Keratinocyte (primary cell): ENCODE results near the gene KCNMB3. TPM values are rescaled to one million over a fixed set of nuclear protein-coding genes. Genes with fewer than 3 reads are reported as not detected.
"Not testable (repeated sequence)": the region's sequence is repeated elsewhere in the genome, so short reads cannot be mapped to it uniquely, and the experiment has no call there.

Experiments used
- DNase-seq: peaks from one replicate; pipeline ENCODE4 v3.0.0-alpha.2; 2011; ENCODE audit warnings: low read depth, missing footprints, low spot score
- FAIRE-seq: peaks from 2 replicates; lab custom pipeline; 2011; peaks lifted over from hg19 to GRCh38; lab: Jason Lieb, UNC
- H2AFZ ChIP-seq: 2 replicates; pipeline ENCODE4 v1.6.0; 2012; ENCODE audit warnings: low read length, control low read depth, inconsistent platforms; ENCODE audit not compliant: control insufficient read depth
- H3K27ac ChIP-seq: 2 replicates; pipeline ENCODE4 v1.5.1; 2011; ENCODE audit warnings: low read length; ENCODE audit not compliant: control insufficient read depth, insufficient read depth
- H3K27me3 ChIP-seq: 3 replicates; pipeline ENCODE4 v1.6.0; 2011; ENCODE audit warnings: low read length; ENCODE audit not compliant: control insufficient read depth, insufficient read depth; ENCODE audit errors: extremely low read depth
- H3K36me3 ChIP-seq, 2 experiments: 2 replicates in 1 of 2; 3 replicates in 1 of 2; pipeline ENCODE4 v1.5.1; 2011; ENCODE audit warnings: low read length in 2 of 2, mild to moderate bottlenecking in 1 of 2; ENCODE audit not compliant: control insufficient read depth in 2 of 2, insufficient read depth in 2 of 2; ENCODE audit errors: extremely low read depth in 1 of 2
- H3K4me1 ChIP-seq: 3 replicates; pipeline ENCODE4 v1.5.1; 2011; ENCODE audit warnings: low read length; ENCODE audit not compliant: control insufficient read depth, insufficient read depth; ENCODE audit errors: extremely low read depth
- H3K4me2 ChIP-seq: 3 replicates; pipeline ENCODE4 v1.6.0; 2011; ENCODE audit warnings: low read depth, low read length; ENCODE audit not compliant: control insufficient read depth, insufficient read depth; ENCODE audit errors: extremely low read depth
- H3K4me3 ChIP-seq, 3 experiments: fragments of 200-600 bp in 1 of 3; sonication (generic) in 1 of 3; 2 replicates in 2 of 3; 3 replicates in 1 of 3; pipeline ENCODE4 v1.5.1; 2011 to 2016; ENCODE audit warnings: low read length in 3 of 3, mild to moderate bottlenecking in 3 of 3, control low read depth in 2 of 3, inconsistent platforms in 1 of 3, low read depth in 1 of 3, mixed read lengths in 1 of 3, mixed run types in 1 of 3, moderate library complexity in 1 of 3; ENCODE audit not compliant: control insufficient read depth in 2 of 3, insufficient read depth in 2 of 3; ENCODE audit errors: extremely low read depth in 1 of 3
- H3K79me2 ChIP-seq: 2 replicates; pipeline ENCODE4 v1.6.0; 2012; ENCODE audit warnings: low read length; ENCODE audit not compliant: control insufficient read depth, insufficient read depth
- H3K9ac ChIP-seq: 3 replicates; pipeline ENCODE4 v1.6.0; 2011; ENCODE audit warnings: low read length; ENCODE audit not compliant: control insufficient read depth, insufficient read depth; ENCODE audit errors: extremely low read depth
- H3K9me1 ChIP-seq: 3 replicates; pipeline ENCODE4 v1.6.0; 2011; ENCODE audit warnings: low read length; ENCODE audit not compliant: control insufficient read depth, insufficient read depth; ENCODE audit errors: extremely low read depth
- H3K9me3 ChIP-seq: 2 replicates; pipeline ENCODE4 v1.5.1; 2012; ENCODE audit warnings: low read depth, low read length; ENCODE audit not compliant: control insufficient read depth
- H4K20me1 ChIP-seq: 3 replicates; pipeline ENCODE4 v1.6.0; 2011; ENCODE audit warnings: low read length; ENCODE audit not compliant: control insufficient read depth, insufficient read depth; ENCODE audit errors: extremely low read depth
- EZH2 ChIP-seq: IDR thresholded peaks from one replicate; pipeline ENCODE4 v1.6.1; 2012; ENCODE audit warnings: inconsistent platforms, mild to moderate bottlenecking, low read length, moderate library complexity
- dilution Hi-C: fragments of 300-500 bp; cut with MboI; formaldehyde crosslinking; loops from one replicate; pipeline ENCODE4 v1.7.0; 2020; ENCODE audit warnings: low sequenced_read_pairs; ENCODE audit not compliant: extremely low pct_ligation_motif_present
- polyA plus RNA-seq, 5 experiments: library from polyadenylated mRNA; depleted of rRNA in 3 of 5; stranded (reverse) in 3 of 5; stranded (forward) in 1 of 5; unstranded in 1 of 5; fragments of >200 nt; gene quantifications; 1 replicate in 1 of 5; 2 replicates in 3 of 5; 3 replicates in 1 of 5; pipeline versions ENCODE4 v1.2.1 to v1.2.3, GENCODE V29; 2011 to 2012; ENCODE audit warnings: missing spikeins in 2 of 5, low read depth in 1 of 5, low replicate concordance in 1 of 5
- TF ChIP-seq, protein P1 (sequence below), 3 experiments: IDR thresholded peaks in 1 of 3; conservative IDR thresholded peaks in 1 of 3; optimal IDR thresholded peaks in 1 of 3; 2 replicates in 2 of 3; 3 replicates in 1 of 3; pipeline versions ENCODE3 to v1.5.1; 2011; ENCODE audit warnings: low read length in 3 of 3, mild to moderate bottlenecking in 3 of 3, moderate library complexity in 2 of 3, control low read depth in 1 of 3, inconsistent platforms in 1 of 3; ENCODE audit not compliant: insufficient read depth in 2 of 3; ENCODE audit errors: extremely low read depth in 1 of 3

Gene KCNMB3
- polyA plus RNA-seq, 1 donor (not counting 4 experiments of a cell fraction or from before 2014, with no cell fraction given) = 1.00 TPM

DNA sequence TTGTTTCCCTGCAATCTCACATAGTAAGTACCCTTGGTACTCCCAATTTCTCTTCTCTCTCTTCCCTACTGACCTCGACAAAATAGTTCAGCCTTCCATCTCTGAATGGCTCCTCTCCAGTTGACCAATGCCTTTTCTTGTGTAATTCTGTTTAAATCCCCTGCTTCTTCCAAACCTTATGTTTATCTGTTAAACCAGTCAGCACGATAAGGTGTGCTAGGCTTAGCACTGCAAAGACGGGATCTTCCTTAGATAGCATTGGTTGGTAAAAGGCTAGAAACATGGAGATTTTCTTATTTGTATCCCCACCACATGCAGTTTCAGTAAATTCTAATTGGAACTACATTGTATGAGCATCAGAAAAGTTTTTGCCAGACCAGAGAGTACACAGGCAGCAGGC is 25.8 kb upstream of the KCNMB3 start:
- H4K20me1 ChIP-seq = no peaks in the 10 kb centered on the region
- dilution Hi-C loops = no loop called here
- FAIRE-seq (no peak), DNase-seq (no peak)
- no peak overlapping the region for H3K9ac ChIP-seq
- H3K27me3 ChIP-seq = no peaks in the 10 kb centered on the region
- H3K79me2 ChIP-seq = no peaks in the 10 kb centered on the region
- no peaks in the 10 kb centered on the region for H3K9me3 ChIP-seq
- H3K4me1 ChIP-seq = no peaks in the 10 kb centered on the region
- TF ChIP-seq EZH2 = no peak
- TF ChIP-seq, protein P1, sequence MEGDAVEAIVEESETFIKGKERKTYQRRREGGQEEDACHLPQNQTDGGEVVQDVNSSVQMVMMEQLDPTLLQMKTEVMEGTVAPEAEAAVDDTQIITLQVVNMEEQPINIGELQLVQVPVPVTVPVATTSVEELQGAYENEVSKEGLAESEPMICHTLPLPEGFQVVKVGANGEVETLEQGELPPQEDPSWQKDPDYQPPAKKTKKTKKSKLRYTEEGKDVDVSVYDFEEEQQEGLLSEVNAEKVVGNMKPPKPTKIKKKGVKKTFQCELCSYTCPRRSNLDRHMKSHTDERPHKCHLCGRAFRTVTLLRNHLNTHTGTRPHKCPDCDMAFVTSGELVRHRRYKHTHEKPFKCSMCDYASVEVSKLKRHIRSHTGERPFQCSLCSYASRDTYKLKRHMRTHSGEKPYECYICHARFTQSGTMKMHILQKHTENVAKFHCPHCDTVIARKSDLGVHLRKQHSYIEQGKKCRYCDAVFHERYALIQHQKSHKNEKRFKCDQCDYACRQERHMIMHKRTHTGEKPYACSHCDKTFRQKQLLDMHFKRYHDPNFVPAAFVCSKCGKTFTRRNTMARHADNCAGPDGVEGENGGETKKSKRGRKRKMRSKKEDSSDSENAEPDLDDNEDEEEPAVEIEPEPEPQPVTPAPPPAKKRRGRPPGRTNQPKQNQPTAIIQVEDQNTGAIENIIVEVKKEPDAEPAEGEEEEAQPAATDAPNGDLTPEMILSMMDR (optimal IDR thresholded peaks at IDR 0.05 in 1 of 3, IDR thresholded peaks at IDR 0.05 in 1 of 3, conservative IDR thresholded peaks at IDR 0.05 in 1 of 3; ENCODE audit: extremely low read depth in 1 of 3, insufficient read depth in 2 of 3, low read length in 3 of 3) = no peak
- no peak overlapping the region for H3K27ac ChIP-seq
- no peaks in the 10 kb centered on the region for H3K9me1 ChIP-seq
- H3K4me2 ChIP-seq = no peak overlapping the region
- H2AFZ ChIP-seq = no peak overlapping the region
- no peaks in the 10 kb centered on the region for H3K36me3 ChIP-seq
- H3K4me3 ChIP-seq = no peak overlapping the region

DNA sequence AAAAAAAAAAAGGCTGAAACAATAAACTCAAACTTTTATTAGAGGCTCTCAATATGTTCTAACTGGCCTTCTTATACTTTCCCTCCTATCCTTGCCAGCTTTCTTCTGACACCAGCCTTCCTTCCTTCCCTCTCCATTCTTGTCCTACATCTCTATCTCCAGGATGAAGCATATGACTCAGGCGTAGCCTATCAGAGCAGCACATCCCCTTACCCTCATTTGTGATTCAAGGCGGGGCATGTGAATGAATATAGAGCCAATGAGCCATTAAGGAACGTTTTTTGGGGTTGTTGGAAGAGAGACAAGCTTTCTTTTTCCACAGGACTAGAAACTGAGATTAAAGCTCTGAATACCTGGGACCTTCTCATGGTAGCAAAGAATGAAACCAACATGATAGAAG is 25.1 kb upstream of the KCNMB3 start:
- H3K4me3 ChIP-seq = no peak overlapping the region
- DNase-seq (no peak), FAIRE-seq (no peak)
- no peak overlapping the region for H2AFZ ChIP-seq
- dilution Hi-C loops = no loop called here
- H3K9me3 ChIP-seq = no peaks in the 10 kb centered on the region
- TF ChIP-seq, protein P1 (optimal IDR thresholded peaks at IDR 0.05 in 1 of 3, IDR thresholded peaks at IDR 0.05 in 1 of 3, conservative IDR thresholded peaks at IDR 0.05 in 1 of 3; ENCODE audit: extremely low read depth in 1 of 3, insufficient read depth in 2 of 3, low read length in 3 of 3) = no peak
- no peak for TF ChIP-seq EZH2
- H3K9me1 ChIP-seq = no peaks in the 10 kb centered on the region
- no peak overlapping the region for H3K27ac ChIP-seq
- H4K20me1 ChIP-seq = no peaks in the 10 kb centered on the region
- no peaks in the 10 kb centered on the region for H3K27me3 ChIP-seq
- no peaks in the 10 kb centered on the region for H3K79me2 ChIP-seq
- H3K9ac ChIP-seq = no peak overlapping the region
- no peaks in the 10 kb centered on the region for H3K36me3 ChIP-seq
- H3K4me1 ChIP-seq = no peaks in the 10 kb centered on the region
- no peak overlapping the region for H3K4me2 ChIP-seq

DNA sequence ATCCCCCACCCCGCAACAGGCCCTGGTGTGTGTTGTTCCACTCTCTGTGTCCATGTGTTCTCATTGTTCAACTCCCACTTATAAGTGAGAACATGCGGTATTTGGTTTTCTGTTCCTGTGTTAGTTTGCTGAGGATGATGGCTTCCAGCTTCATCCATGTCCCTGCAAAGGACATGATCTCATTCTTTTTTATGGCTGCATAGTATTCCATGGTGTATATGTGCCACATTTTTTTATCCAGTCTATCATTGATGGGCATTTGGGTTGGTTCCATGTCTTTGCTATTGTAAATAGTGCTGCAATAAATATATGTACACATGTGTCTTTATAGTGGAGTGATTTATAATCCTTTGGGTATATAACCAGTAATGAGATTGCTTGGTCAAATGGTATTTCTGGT is 23.5 kb upstream of the KCNMB3 start:
- H3K4me2 ChIP-seq, H3K79me2 ChIP-seq, H4K20me1 ChIP-seq, H3K36me3 ChIP-seq, H3K9me1 ChIP-seq, H3K9ac ChIP-seq, H3K4me1 ChIP-seq, H3K4me3 ChIP-seq, H3K9me3 ChIP-seq, H2AFZ ChIP-seq, H3K27me3 ChIP-seq, DNase-seq, FAIRE-seq, dilution Hi-C loops, H3K27ac ChIP-seq: not testable (repeated sequence)
